Heart right ventricle (tissue), 16 donors: ENCODE data around the gene KCP. TPM values are rescaled to one million over a fixed set of nuclear protein-coding genes. Genes with fewer than 3 reads are reported as not detected.

Experiments used
- ATAC-seq, 8 donors: fragments of 200-7000 bp; cut with Tn5 transposase; one replicate each; pipeline ENCODE4 v1.9.1; 2020; ENCODE audit warnings: mild to moderate bottlenecking in 8 of 8, moderate library complexity in 8 of 8, moderate number of reproducible peaks in 1 of 8
- DNase-seq, 2 donors: peaks; one replicate each; pipeline ENCODE4 v3.0.0-alpha.2; 2020
- H3K27ac ChIP-seq, 10 donors: fragments of 200-600 bp; sonication (generic) in 2 of 10; one replicate each; pipeline versions ENCODE4 v1.5.0 to v1.8.0; 2020 to 2022; ENCODE audit warnings: mild to moderate bottlenecking in 3 of 10
- H3K27me3 ChIP-seq, 7 donors: fragments of 200-600 bp; one replicate each; pipeline ENCODE4 v1.8.0; 2021 to 2022; ENCODE audit warnings: mild to moderate bottlenecking in 2 of 7
- H3K36me3 ChIP-seq, 9 donors: fragments of 200-600 bp; sonication (generic) in 1 of 9; one replicate each; pipeline versions ENCODE4 v1.5.0 to v1.8.0; 2020 to 2022; ENCODE audit warnings: mild to moderate bottlenecking in 2 of 9
- H3K4me1 ChIP-seq, 9 donors: fragments of 200-600 bp; sonication (generic) in 1 of 9; one replicate each; pipeline versions ENCODE4 v1.5.0 to v1.8.0; 2020 to 2022; ENCODE audit warnings: mild to moderate bottlenecking in 4 of 9
- H3K4me3 ChIP-seq, 10 donors: fragments of 200-600 bp; sonication (generic) in 2 of 10; one replicate each; pipeline versions ENCODE4 v1.5.0 to v1.8.0; 2020 to 2022; ENCODE audit warnings: mild to moderate bottlenecking in 7 of 10, moderate library complexity in 2 of 10
- H3K9me3 ChIP-seq, 11 donors: fragments of 200-600 bp in 10 of 11; sonication (generic) in 2 of 11; one replicate each; pipeline versions ENCODE4 v1.5.0 to v1.8.0; 2013 to 2022; ENCODE audit warnings: mild to moderate bottlenecking in 2 of 11, control low read depth in 1 of 11, moderate library complexity in 1 of 11
- WGBS, 2 donors: extraction: QIAGEN DNeasy Blood & Tissue Kit; methylation state at CpG; one replicate each; pipeline ENCODE4 v1.1.7; 2013; ENCODE audit warnings: inconsistent platforms in 1 of 2; 5-methylcytosine and 5-hydroxymethylcytosine counted together
- intact Hi-C, 10 donors: fragments of 100-400 bp; cut with DNase I; formaldehyde crosslinking; loops; one replicate each; pipeline versions ENCODE4 v1.11.1 to v1.14.2; 2022
- polyA plus RNA-seq, 2 donors: library from polyadenylated mRNA; stranded (reverse); fragments of 200-250 nt; gene quantifications; one replicate each; pipeline ENCODE4 v1.2.3, GENCODE V29; 2013
- total RNA-seq, 10 donors: library from RNA; stranded (reverse); fragmentation: NEBNext Ultra II Directional in 3 of 10; extraction: Animal tissue kit (Norgen Biotek cat#: 25700) in 3 of 10; gene quantifications; one replicate each; pipeline versions ENCODE4 v1.2.1 to v1.2.4, GENCODE V29; 2021 to 2023
- TF ChIP-seq, protein P1 (sequence below), 9 donors: fragments of 200-600 bp; sonication (generic) in 2 of 9; IDR thresholded peaks; one replicate each; pipeline versions ENCODE4 v1.5.0 to v1.8.0; 2021 to 2022; ENCODE audit warnings: antibody characterized with exemption in 9 of 9, mild to moderate bottlenecking in 5 of 9, moderate library complexity in 1 of 9
- donor health status: Arrhythmogenic right ventricular cardiomyopathy.
- donor health status: ischemic (EF 13 %, LVEDD 7.1; RV severe dilation, severe dysfunction).
- donor health status: healthy with polysubstance abuse.
- donor health status: DM: no; HTN: yes; CAD: no.
- donor health status: DM: no; HTN: no; CAD: no.
- donor health status: ischemic (EF 25% LVEDD 6.9; RV normal size, moderate dysfunction).
- donor health status: ischemic (EF 25% LVEDD 5.7; RV mildly dilated, moderate dysfunction).
- donor health status: healthy.
- donor health status: DM: yes; HTN: yes; CAD: no.
- donor health status: Ischemic cardiomyopathy.
- donor health status: ischemic (EF 35%, LVEDD 5.7; RV mildly dilated, moderate dysfunction).
- donor health status: nonischemic (EF 11% LVEDD 7.7; RV severe dilation, severe dysfunction).
- donor health status: DM: yes; HTN: yes; CAD: no.
- donor health status: PGD.
- donor health status: ischemic (EF 29% LVEDD 5.4; RV normal size, mild dysfunction).
- donor health status: nonischemic (EF 23%, LVEDD 6.1; RV moderate dilation, normal function).

The KCP gene
- total and polyA plus RNA-seq, 12 donors = 0.09 to 0.44 (median 0.27) TPM

DNA sequence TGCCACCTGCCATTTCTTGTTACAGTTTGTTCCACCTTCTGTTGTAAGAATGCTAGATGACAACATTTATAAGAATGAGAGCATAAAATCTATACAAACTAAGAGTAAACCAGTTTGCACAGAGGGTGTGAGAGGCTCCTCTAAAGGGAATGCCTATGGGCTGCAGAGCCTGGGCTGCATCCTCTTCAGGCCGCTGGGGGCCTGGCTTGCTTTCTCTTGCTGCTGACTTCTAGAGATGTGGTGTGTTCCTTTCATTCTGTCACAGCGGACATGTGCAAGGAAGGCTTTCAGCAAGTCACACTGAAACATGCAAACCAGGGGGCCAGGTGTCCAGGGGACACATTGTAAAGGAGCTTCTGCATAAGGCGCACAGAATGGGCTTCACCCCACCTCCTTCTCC, 55.0 kb downstream of the KCP start:
- WGBS, 2 donors = 86 to 90% methylated on average over 3 of the region's 3 CpGs
- Histone ChIP-seq H3K27ac (no peak overlapping the region), H3K4me3 (no peak overlapping the region), H3K36me3 (peaks cover 8 to 84% (median 64%) of the 10 kb centered on the region in 9 donors), H3K27me3 (no peaks in the 10 kb centered on the region), H3K4me1 (peaks cover 15 to 57% (median 21%) of the 10 kb centered on the region in 9 donors), H3K9me3 (no peaks in the 10 kb centered on the region)
- DNase-seq = no peak
- no peak for ATAC-seq
- TF ChIP-seq, protein P1, sequence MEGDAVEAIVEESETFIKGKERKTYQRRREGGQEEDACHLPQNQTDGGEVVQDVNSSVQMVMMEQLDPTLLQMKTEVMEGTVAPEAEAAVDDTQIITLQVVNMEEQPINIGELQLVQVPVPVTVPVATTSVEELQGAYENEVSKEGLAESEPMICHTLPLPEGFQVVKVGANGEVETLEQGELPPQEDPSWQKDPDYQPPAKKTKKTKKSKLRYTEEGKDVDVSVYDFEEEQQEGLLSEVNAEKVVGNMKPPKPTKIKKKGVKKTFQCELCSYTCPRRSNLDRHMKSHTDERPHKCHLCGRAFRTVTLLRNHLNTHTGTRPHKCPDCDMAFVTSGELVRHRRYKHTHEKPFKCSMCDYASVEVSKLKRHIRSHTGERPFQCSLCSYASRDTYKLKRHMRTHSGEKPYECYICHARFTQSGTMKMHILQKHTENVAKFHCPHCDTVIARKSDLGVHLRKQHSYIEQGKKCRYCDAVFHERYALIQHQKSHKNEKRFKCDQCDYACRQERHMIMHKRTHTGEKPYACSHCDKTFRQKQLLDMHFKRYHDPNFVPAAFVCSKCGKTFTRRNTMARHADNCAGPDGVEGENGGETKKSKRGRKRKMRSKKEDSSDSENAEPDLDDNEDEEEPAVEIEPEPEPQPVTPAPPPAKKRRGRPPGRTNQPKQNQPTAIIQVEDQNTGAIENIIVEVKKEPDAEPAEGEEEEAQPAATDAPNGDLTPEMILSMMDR (IDR thresholded peaks at IDR 0.05) = no peak
- intact Hi-C loops = loop anchor here in 2 of 10 donors (2.0 kb wide), 1 partner anchor 21 kb away; no protein-coding TSS in a partner anchor

DNA sequence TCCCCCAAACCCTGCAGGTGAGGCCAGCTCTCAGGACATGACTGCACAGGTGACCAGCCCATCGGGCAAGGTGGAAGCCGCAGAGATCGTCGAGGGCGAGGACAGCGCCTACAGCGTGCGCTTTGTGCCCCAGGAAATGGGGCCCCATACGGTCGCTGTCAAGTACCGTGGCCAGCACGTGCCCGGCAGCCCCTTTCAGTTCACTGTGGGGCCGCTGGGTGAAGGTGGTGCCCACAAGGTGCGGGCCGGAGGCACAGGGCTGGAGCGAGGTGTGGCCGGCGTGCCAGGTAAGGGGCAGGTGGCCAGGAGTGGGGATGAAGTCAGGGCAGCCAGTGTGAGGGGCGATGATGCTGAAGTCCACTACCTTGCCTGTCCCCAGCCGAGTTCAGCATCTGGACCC, 56.1 kb downstream of the KCP start:
- H3K27me3 ChIP-seq = no peaks in the 10 kb centered on the region
- TF ChIP-seq, protein P1 (IDR thresholded peaks at IDR 0.05) = no peak
- no peak overlapping the region for H3K27ac ChIP-seq
- H3K4me3 ChIP-seq = no peak overlapping the region
- intact Hi-C loops = loop anchor here in 2 of 10 donors (2.0 kb wide), 1 partner anchor 20 kb away; no protein-coding TSS in a partner anchor
- H3K36me3 ChIP-seq = peaks cover 11 to 95% (median 69%) of the 10 kb centered on the region in 9 donors
- ATAC-seq (no peak), DNase-seq (no peak)
- 92 to 94% methylated on average over 17 to 21 of the region's 21 CpGs for WGBS, 2 donors
- H3K4me1 ChIP-seq = peaks cover 4 to 45% (median 10%) of the 10 kb centered on the region in 9 donors
- H3K9me3 ChIP-seq = no peaks in the 10 kb centered on the region

DNA sequence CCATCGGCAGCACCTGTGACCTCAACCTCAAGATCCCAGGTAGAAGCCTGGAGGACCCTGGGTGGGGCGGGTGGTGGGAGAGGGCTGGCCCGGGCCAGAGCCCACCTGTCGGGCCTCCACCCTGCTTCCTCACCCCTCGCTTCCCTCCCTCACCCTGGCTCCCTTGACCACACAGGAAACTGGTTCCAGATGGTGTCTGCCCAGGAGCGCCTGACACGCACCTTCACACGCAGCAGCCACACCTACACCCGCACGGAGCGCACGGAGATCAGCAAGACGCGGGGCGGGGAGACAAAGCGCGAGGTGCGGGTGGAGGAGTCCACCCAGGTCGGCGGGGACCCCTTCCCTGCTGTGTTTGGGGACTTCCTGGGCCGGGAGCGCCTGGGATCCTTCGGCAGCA, 56.7 kb downstream of the KCP start:
- ATAC-seq (no peak), DNase-seq (no peak)
- Histone ChIP-seq H3K36me3 (peaks cover 11 to 95% (median 75%) of the 10 kb centered on the region in 9 donors), H3K27ac (no peak overlapping the region), H3K27me3 (no peaks in the 10 kb centered on the region), H3K4me3 (no peak overlapping the region), H3K4me1 (peaks cover 2 to 39% (median 4%) of the 10 kb centered on the region in 9 donors), H3K9me3 (no peaks in the 10 kb centered on the region)
- 89 to 90% methylated on average over 23 of the region's 23 CpGs for WGBS, 2 donors
- intact Hi-C loops = loop anchor here in 2 of 10 donors (2.0 kb wide), 1 partner anchor 19 kb away; no protein-coding TSS in a partner anchor
- TF ChIP-seq, protein P1 (IDR thresholded peaks at IDR 0.05) = no peak

DNA sequence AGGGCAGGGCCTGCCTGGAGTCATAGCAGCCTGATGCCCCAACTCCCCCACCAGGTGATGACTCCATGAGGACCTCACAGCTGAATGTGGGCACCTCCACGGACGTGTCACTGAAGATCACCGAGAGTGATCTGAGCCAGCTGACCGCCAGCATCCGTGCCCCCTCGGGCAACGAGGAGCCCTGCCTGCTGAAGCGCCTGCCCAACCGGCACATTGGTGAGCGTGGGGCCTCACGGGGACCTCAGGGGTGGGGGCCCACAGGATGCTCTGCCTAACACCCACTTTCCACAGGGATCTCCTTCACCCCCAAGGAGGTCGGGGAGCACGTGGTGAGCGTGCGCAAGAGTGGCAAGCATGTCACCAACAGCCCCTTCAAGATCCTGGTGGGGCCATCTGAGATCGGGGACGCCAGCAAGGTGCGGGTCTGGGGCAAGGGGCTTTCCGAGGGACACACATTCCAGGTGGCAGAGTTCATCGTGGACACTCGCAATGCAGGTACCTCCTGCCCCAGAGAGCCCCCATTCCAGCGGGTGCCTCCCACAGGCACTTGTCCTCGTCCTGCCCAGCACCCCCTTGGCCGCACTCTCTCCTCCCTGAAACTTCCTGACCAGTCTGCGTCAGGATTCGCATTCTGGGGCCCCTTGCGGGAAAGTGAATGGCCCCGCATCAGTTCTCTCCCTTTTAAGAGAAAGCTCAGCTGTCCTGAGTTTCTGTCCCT, 57.8 kb downstream of the KCP start:
- DNase-seq (no peak), ATAC-seq (no peak)
- H3K27me3 ChIP-seq = no peaks in the 10 kb centered on the region
- 86 to 90% methylated on average over 28 of the region's 28 CpGs for WGBS, 2 donors
- no peaks in the 10 kb centered on the region for H3K9me3 ChIP-seq
- H3K4me3 ChIP-seq = no peak overlapping the region
- H3K36me3 ChIP-seq = peaks cover 11 to 98% (median 78%) of the 10 kb centered on the region in 9 donors
- TF ChIP-seq, protein P1 (IDR thresholded peaks at IDR 0.05) = no peak
- peaks cover 0 to 30% (median 0%) of the 10 kb centered on the region in 9 donors for H3K4me1 ChIP-seq
- no peak overlapping the region for H3K27ac ChIP-seq
- intact Hi-C loops = no loop called here
